Right atrium auricular region (tissue), 2 donors: ENCODE results near the gene ENPP3. TPM values are rescaled to one million over a fixed set of nuclear protein-coding genes. Genes with fewer than 3 reads are reported as not detected.

Experiments
- DNase-seq: peaks from one replicate; pipeline ENCODE4 v3.0.0-alpha.2; 2019; ENCODE audit warnings: low spot score
- H3K27ac ChIP-seq, 2 donors: fragments of 200-600 bp; sonication (generic); 1 replicate in 1 of 2; 2 replicates in 1 of 2; pipeline ENCODE4 v1.5.1; 2016 to 2019
- H3K27me3 ChIP-seq, 2 donors: fragments of 200-600 bp; sonication (generic); one replicate each; pipeline versions ENCODE4 v1.5.1 to v1.6.0; 2017 to 2019
- H3K36me3 ChIP-seq: fragments of 200-600 bp; sonication (generic); one replicate; pipeline ENCODE4 v1.5.1; 2016
- H3K4me1 ChIP-seq, 2 donors: fragments of 200-600 bp; sonication (generic); one replicate each; pipeline versions ENCODE4 v1.5.1 to v1.6.0; 2017 to 2019
- H3K4me3 ChIP-seq, 2 donors: fragments of 200-600 bp; sonication (generic); 1 replicate in 1 of 2; 2 replicates in 1 of 2; pipeline ENCODE4 v1.5.1; 2017 to 2019; ENCODE audit warnings: mild to moderate bottlenecking in 1 of 2, moderate library complexity in 1 of 2
- H3K9me3 ChIP-seq, 2 donors: fragments of 200-600 bp; sonication (generic); one replicate each; pipeline ENCODE4 v1.5.1; 2019
- total RNA-seq, 2 donors: library from RNA; depleted of rRNA; stranded (reverse); fragments of >200 nt; gene quantifications; one replicate each; pipeline ENCODE4 v1.1.0, GENCODE V29; 2016
- TF ChIP-seq, protein P1 (sequence below), 2 donors: fragments of 200-600 bp; sonication (generic); IDR thresholded peaks; one replicate each; pipeline ENCODE4 v1.5.1; 2019; ENCODE audit warnings: antibody characterized with exemption in 2 of 2

Gene ENPP3
- total RNA-seq, 2 donors from 2014 or later = 0.16 TPM; not detected in 1

DNA sequence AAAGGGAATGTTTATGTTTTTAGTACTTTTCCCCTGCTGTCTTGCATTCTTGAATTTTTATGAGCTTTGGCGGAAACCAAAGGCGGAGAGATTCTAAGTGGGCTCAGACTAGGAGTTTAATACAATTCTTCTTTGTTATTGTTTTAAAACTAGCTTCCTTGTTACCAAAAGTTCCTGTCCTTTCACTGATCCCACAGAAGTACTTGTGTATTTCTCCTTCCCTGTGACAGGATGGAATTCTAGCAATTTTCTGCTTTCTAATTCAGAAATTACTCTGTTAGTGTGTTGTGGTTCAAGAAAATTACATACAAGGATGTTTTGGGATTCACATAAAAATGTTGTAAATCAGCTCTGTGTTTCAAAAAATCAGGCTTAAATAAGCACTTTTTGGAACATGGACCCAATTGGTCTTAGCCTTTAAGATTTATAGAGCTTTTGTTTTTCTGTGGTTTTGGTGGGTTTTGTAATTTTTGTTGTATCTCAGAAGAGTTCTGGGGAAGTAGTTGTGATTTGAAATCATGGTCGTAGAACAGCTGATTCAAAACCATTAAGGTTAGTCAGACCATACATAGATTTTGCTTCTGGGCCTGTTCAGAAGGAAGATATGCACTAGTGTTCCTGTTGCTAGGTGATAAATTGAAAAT lies 91.3 kb downstream of the ENPP3 start:
- Histone ChIP-seq H3K4me1 (no peaks in the 10 kb centered on the region), H3K27me3 (no peaks in the 10 kb centered on the region), H3K9me3 (no peaks in the 10 kb centered on the region), H3K4me3 (no peak overlapping the region), H3K27ac (no peak overlapping the region), H3K36me3 (no peaks in the 10 kb centered on the region)
- TF ChIP-seq, protein P1, sequence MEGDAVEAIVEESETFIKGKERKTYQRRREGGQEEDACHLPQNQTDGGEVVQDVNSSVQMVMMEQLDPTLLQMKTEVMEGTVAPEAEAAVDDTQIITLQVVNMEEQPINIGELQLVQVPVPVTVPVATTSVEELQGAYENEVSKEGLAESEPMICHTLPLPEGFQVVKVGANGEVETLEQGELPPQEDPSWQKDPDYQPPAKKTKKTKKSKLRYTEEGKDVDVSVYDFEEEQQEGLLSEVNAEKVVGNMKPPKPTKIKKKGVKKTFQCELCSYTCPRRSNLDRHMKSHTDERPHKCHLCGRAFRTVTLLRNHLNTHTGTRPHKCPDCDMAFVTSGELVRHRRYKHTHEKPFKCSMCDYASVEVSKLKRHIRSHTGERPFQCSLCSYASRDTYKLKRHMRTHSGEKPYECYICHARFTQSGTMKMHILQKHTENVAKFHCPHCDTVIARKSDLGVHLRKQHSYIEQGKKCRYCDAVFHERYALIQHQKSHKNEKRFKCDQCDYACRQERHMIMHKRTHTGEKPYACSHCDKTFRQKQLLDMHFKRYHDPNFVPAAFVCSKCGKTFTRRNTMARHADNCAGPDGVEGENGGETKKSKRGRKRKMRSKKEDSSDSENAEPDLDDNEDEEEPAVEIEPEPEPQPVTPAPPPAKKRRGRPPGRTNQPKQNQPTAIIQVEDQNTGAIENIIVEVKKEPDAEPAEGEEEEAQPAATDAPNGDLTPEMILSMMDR (IDR thresholded peaks at IDR 0.05) = no peak
- DNase-seq = no peak

GRCh38 chr6:131729550-131729949 lies 92.4 kb downstream of the ENPP3 start:
- TF ChIP-seq, protein P1 (IDR thresholded peaks at IDR 0.05) = no peak
- Histone ChIP-seq H3K36me3 (no peaks in the 10 kb centered on the region), H3K4me1 (no peaks in the 10 kb centered on the region)

GRCh38 chr6:131730264-131730663 lies 93.2 kb downstream of the ENPP3 start:
- Histone ChIP-seq H3K27ac (no peak overlapping the region), H3K9me3 (no peaks in the 10 kb centered on the region), H3K36me3 (no peaks in the 10 kb centered on the region), H3K4me3 (no peak overlapping the region), H3K27me3 (no peaks in the 10 kb centered on the region), H3K4me1 (no peaks in the 10 kb centered on the region)
- DNase-seq = no peak
- TF ChIP-seq, protein P1 (IDR thresholded peaks at IDR 0.05) = no peak

More at GRCh38 chr6:131729550-131729949, 92.4 kb downstream of the ENPP3 start:
- Histone ChIP-seq H3K27ac (no peak overlapping the region), H3K9me3 (no peaks in the 10 kb centered on the region), H3K4me3 (no peak overlapping the region), H3K27me3 (no peaks in the 10 kb centered on the region)
- DNase-seq = no peak

DNA sequence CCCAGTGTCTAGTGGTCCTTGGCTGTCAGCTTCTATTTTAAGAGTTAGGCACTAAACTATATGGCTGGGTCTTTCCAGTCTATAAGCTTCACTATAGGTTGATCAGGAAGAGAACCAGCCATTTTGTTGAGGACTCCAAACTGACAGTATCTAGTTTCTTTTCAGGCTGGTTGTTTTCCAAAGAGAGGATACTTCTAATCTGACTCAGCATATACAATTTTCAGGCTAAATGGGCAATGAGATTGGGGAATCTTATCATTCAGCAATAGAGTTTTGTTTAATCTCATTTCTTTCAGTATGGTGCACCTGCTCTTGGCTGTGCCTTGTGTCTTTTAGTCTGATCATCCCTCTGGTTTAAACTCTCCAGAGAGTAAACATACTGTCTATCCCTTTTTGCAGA lies 94.1 kb downstream of the ENPP3 start:
- DNase-seq = no peak
- TF ChIP-seq, protein P1 (IDR thresholded peaks at IDR 0.05) = no peak
- H3K36me3 ChIP-seq = no peaks in the 10 kb centered on the region
- no peaks in the 10 kb centered on the region for H3K9me3 ChIP-seq
- H3K27me3 ChIP-seq = no peaks in the 10 kb centered on the region
- H3K4me1 ChIP-seq = no peaks in the 10 kb centered on the region
- no peak overlapping the region for H3K27ac ChIP-seq
- H3K4me3 ChIP-seq = no peak overlapping the region

DNA sequence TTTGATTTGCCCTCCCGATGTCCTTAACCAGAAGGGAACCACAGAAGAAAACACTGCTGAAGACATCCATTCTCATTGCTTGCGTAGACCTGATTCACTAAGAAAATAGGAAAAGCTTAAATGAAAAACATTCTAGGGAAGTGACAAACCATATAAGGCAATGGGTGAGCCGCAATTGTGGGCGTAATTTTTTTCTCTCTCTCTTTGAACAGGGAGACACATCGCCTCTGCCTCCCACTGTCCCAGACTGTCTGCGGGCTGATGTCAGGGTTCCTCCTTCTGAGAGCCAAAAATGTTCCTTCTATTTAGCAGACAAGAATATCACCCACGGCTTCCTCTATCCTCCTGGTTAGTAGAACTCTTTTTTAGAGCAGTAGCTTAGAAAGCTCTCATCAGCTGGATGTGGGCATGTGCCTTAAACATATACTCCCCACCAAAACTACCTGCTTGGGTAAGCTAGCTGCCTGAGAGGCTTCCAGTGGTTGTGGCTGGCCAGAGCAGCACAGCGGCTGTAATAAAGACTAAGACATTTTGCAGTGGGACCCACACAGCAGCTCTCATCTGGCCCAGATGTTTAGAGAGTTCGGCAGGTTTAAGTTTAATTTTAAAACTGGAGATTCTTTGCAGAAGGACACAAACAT lies 96.4 kb downstream of the ENPP3 start:
- no peak for DNase-seq
- no peak overlapping the region for H3K4me3 ChIP-seq

More for the DNA sequence above, 96.4 kb downstream of the ENPP3 start:
- no peaks in the 10 kb centered on the region for H3K9me3 ChIP-seq
- TF ChIP-seq, protein P1 (IDR thresholded peaks at IDR 0.05) = no peak
- no peaks in the 10 kb centered on the region for H3K27me3 ChIP-seq
- H3K36me3 ChIP-seq = no peaks in the 10 kb centered on the region
- no peaks in the 10 kb centered on the region for H3K4me1 ChIP-seq
- no peak overlapping the region for H3K27ac ChIP-seq
